Endothelial cell of umbilical vein (primary cell): ENCODE results near the gene ME3. TPM values are rescaled to one million over a fixed set of nuclear protein-coding genes. Genes with fewer than 3 reads are reported as not detected.

Experiments used
- BruUV-seq: library from RNA; stranded (reverse); fragments of 400-500 nt; replicated peaks from 2 replicates; lab custom pipeline; 2021; lab: Mats Ljungman, UMichigan
- CTCF ChIA-PET: fragments of 300-600, 350-600 bp; sonication (Branson Sonifier 250); formaldehyde crosslinking; loops from one replicate; lab custom pipeline; 2021; ENCODE audit warnings: antibody characterized with exemption, inconsistent platforms; lab: Charles Lee
- POLR2A ChIA-PET: fragments of 300-600, 350-600 bp; sonication (Branson Sonifier 250); formaldehyde crosslinking; loops from one replicate; lab custom pipeline; 2021; ENCODE audit warnings: antibody characterized with exemption, inconsistent platforms; lab: Charles Lee
- DNase-seq: peaks from one replicate; pipeline ENCODE4 v3.0.0-alpha.2; 2011; ENCODE audit warnings: low read depth, low spot score
- FAIRE-seq: peaks from 2 replicates; lab custom pipeline; 2011; peaks lifted over from hg19 to GRCh38; lab: Jason Lieb, UNC
- H2AFZ ChIP-seq: 2 replicates; pipeline ENCODE4 v1.6.0; 2012; ENCODE audit warnings: low read depth, low read length, control low read depth, inconsistent platforms
- H3K27ac ChIP-seq: 2 replicates; pipeline ENCODE4 v1.5.1; 2011; ENCODE audit warnings: low read depth, mild to moderate bottlenecking, control low read depth, low read length, moderate library complexity; ENCODE audit not compliant: insufficient read depth
- H3K27me3 ChIP-seq, 2 experiments: 2 replicates each; pipeline versions ENCODE4 v1.6.0 to v1.6.1; 2011; ENCODE audit warnings: low read length in 2 of 2, mixed read lengths in 1 of 2; ENCODE audit not compliant: control insufficient read depth in 2 of 2, insufficient read depth in 2 of 2
- H3K36me3 ChIP-seq, 2 experiments: 2 replicates in 1 of 2; 3 replicates in 1 of 2; pipeline ENCODE4 v1.5.1; 2011; ENCODE audit warnings: low read length in 2 of 2, mild to moderate bottlenecking in 1 of 2, moderate library complexity in 1 of 2; ENCODE audit not compliant: control insufficient read depth in 2 of 2, insufficient read depth in 2 of 2; ENCODE audit errors: extremely low read depth in 1 of 2
- H3K4me1 ChIP-seq: 3 replicates; pipeline ENCODE4 v1.5.1; 2011; ENCODE audit warnings: mild to moderate bottlenecking, low read length; ENCODE audit not compliant: control insufficient read depth, insufficient read depth; ENCODE audit errors: extremely low read depth
- H3K4me2 ChIP-seq: 2 replicates; pipeline ENCODE4 v1.6.1; 2011; ENCODE audit warnings: low read length, control low read depth, mixed read lengths; ENCODE audit not compliant: insufficient read depth
- H3K4me3 ChIP-seq, 3 experiments: fragments of 200-600 bp in 1 of 3; sonication (generic), shearing (Covaris generic) in 1 of 3; replicated peaks in 1 of 3; 2 replicates each; pipeline ENCODE4 v1.5.1; 2011 to 2016; ENCODE audit warnings: control low read depth in 3 of 3, low read length in 3 of 3, mild to moderate bottlenecking in 2 of 3, inconsistent platforms in 1 of 3, low read depth in 1 of 3, moderate library complexity in 1 of 3; ENCODE audit not compliant: insufficient read depth in 1 of 3
- H3K79me2 ChIP-seq: 2 replicates; pipeline ENCODE4 v1.6.0; 2012; ENCODE audit warnings: low read length, inconsistent platforms; ENCODE audit not compliant: control insufficient read depth, insufficient read depth
- H3K9ac ChIP-seq: replicated peaks from 2 replicates; pipeline ENCODE3; 2011; ENCODE audit warnings: low read length, control low read depth; ENCODE audit not compliant: insufficient read depth; ENCODE audit errors: extremely low read depth
- H3K9me1 ChIP-seq: replicated peaks from 3 replicates; pipeline ENCODE4 v1.6.0; 2011; ENCODE audit warnings: mild to moderate bottlenecking, low read length; ENCODE audit not compliant: control insufficient read depth, insufficient read depth; ENCODE audit errors: extremely low read depth
- H3K9me3 ChIP-seq: replicated peaks from 2 replicates; pipeline ENCODE4 v1.5.1; 2012; ENCODE audit warnings: low read length, inconsistent platforms; ENCODE audit not compliant: control insufficient read depth, insufficient read depth
- H4K20me1 ChIP-seq: replicated peaks from 2 replicates; pipeline ENCODE3; 2011; ENCODE audit warnings: mild to moderate bottlenecking, low read length; ENCODE audit not compliant: control insufficient read depth, insufficient read depth; ENCODE audit errors: extremely low read depth
- CTCF ChIP-seq, 2 donors: IDR thresholded peaks; 1 replicate in 1 of 2; 2 replicates in 1 of 2; pipeline ENCODE4 v1.5.1; 2011; ENCODE audit warnings: low read length in 2 of 2, mild to moderate bottlenecking in 2 of 2, moderate library complexity in 2 of 2, control low read depth in 1 of 2, inconsistent platforms in 1 of 2, low read depth in 1 of 2; ENCODE audit not compliant: insufficient read depth in 1 of 2; ENCODE audit errors: extremely low read depth in 1 of 2
- GATA2 ChIP-seq: IDR thresholded peaks from 2 replicates; pipeline ENCODE4 v1.7.0; 2011; ENCODE audit warnings: low read depth, mild to moderate bottlenecking, moderate library complexity, mixed read lengths, low read length; ENCODE audit not compliant: insufficient read length, insufficient read depth
- MAX ChIP-seq: IDR thresholded peaks from 2 replicates; pipeline ENCODE4 v1.6.1; 2011; ENCODE audit not compliant: insufficient read depth, insufficient read length
- POLR2A ChIP-seq: IDR thresholded peaks from 2 replicates; pipeline ENCODE4 v1.6.1; 2012; ENCODE audit warnings: low read depth, mild to moderate bottlenecking, control low read depth, low read length
- POLR2AphosphoS5 ChIP-seq: IDR thresholded peaks from 2 replicates; pipeline ENCODE4 v1.6.1; 2012; ENCODE audit warnings: low read depth, mild to moderate bottlenecking, control low read depth, low read length, moderate library complexity; ENCODE audit not compliant: insufficient read depth
- dilution Hi-C: fragments of 300-500 bp; cut with MboI; formaldehyde crosslinking; loops from one replicate; pipeline ENCODE4 v1.15.0; 2019; ENCODE audit warnings: low sequenced_read_pairs; ENCODE audit not compliant: extremely low pct_ligation_motif_present
- intact Hi-C: fragments of 100-400 bp; cut with micrococcal nuclease; formaldehyde crosslinking; loops from one replicate; pipeline ENCODE4 v1.10.0; 2022
- polyA plus RNA-seq, 4 experiments: library from polyadenylated mRNA; depleted of rRNA in 3 of 4; stranded (reverse) in 3 of 4; unstranded in 1 of 4; fragments of >200 nt; gene quantifications; 2 replicates each; pipeline versions ENCODE4 v1.2.1 to v1.2.3, GENCODE V29; 2011 to 2012; ENCODE audit warnings: missing spikeins in 1 of 4
- total RNA-seq: library from RNA; stranded (reverse); gene quantifications from 2 replicates; pipeline ENCODE4 v1.2.3, GENCODE V29; 2021

The ME3 gene
- total and polyA plus RNA-seq, 2 donors (not counting 3 experiments of a cell fraction or from before 2014, with no cell fraction given), result 26.9 to 30.4 TPM

DNA sequence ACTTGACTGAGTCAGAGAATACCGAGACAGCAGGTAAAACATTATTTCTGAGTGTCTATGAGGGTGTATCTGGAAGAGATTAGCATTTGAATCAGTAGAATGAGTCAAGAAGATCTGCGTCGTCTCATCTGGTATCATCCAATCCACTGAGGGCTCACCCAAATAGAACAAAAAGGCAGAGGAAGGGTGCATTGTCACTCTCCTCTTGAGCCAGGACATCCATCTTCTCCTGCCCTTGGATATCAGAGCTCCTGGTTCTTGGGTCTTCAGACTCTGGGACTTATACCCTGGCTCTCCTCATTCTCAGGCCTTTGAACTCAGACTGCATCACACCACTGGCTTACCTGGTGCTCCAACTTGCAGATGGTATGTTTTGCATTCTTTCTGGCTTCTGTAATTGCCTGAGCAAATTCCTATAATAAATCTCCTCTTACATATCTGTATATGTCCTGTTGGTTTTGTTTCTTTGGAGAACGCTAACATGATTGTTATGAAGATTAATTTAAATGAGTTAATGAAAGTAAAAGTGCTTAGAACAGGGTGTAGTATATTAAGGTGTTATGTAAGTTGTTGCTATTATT is 49.3 kb downstream of the ME3 start:
- peak; percentile 21 for DNase-seq
- no peak for FAIRE-seq
- peaks cover 9% of the 10 kb centered on the region for H3K4me1 ChIP-seq
- POLR2A ChIA-PET, result no interaction called here
- no peak for TF ChIP-seq CTCF (IDR thresholded peaks at IDR 0.05; ENCODE audit: extremely low read depth in 1 of 2, insufficient read depth in 1 of 2, low read depth in 1 of 2, low read length in 2 of 2)
- no peak for TF ChIP-seq MAX
- no peak for TF ChIP-seq GATA2
- TF ChIP-seq POLR2A, result no peak
- no peak for TF ChIP-seq POLR2AphosphoS5
- H3K27me3 ChIP-seq, result no peaks in the 10 kb centered on the region
- no peaks in the 10 kb centered on the region for H3K9me1 ChIP-seq
- H2AFZ ChIP-seq, result no peak overlapping the region
- CTCF ChIA-PET, result no interaction called here
- H3K4me2 ChIP-seq, result no peak overlapping the region
- no peaks in the 10 kb centered on the region for H3K79me2 ChIP-seq
- dilution Hi-C loops, result no loop called here
- no peaks in the 10 kb centered on the region for H4K20me1 ChIP-seq
- no peak overlapping the region for H3K27ac ChIP-seq
- H3K9me3 ChIP-seq, result no peaks in the 10 kb centered on the region
- intact Hi-C loops, result no loop called here
- H3K9ac ChIP-seq, result no peak overlapping the region
- no peaks in the 10 kb centered on the region for H3K36me3 ChIP-seq
- no peak overlapping the region for H3K4me3 ChIP-seq
- no TSS peak for BruUV-seq
